ENCODE measurements around the gene RFFL. TPM values are rescaled to one million over a fixed set of nuclear protein-coding genes. Genes with fewer than 3 reads are reported as not detected.

The RFFL gene
- polyA plus RNA-seq, 1 donor from 2014 or later: 6.6 TPM

- no peak overlapping the region for H3K4me3 ChIP-seq (ENCODE audit: low read length)
Observed at GRCh38 chr17:35082073-35082657, 18.7 kb upstream of the RFFL start.

DNA sequence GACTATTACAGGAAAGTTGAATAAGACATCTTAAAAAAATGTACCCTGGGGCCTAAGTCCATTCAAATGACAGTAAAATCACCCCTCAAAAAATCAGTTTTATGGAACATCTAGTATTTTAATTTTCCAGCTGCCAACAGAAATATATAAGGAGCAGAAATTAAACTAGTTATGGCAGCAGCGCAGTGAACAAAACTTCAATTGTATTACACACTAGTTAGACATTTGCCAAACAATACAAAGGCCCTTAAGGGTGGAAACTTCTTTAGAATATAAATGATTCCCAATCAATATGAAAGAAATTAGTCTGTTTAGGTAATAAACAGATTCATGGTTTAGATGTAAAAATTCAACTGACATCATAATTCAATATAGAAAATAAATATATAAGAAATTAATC is 18.1 kb upstream of the RFFL start:
- Histone ChIP-seq H3K4me2 (ENCODE audit: low read length) (no peak overlapping the region), H3K9ac (ENCODE audit: low read length) (no peak overlapping the region), H4K20me1 (ENCODE audit: insufficient read depth) (no peaks in the 10 kb centered on the region), H3K36me3 (ENCODE audit: insufficient read depth, low read length) (no peaks in the 10 kb centered on the region), H3K79me2 (replicated peaks; ENCODE audit: insufficient read depth, low read length) (peaks cover 8% of the 10 kb centered on the region), H3K9me3 (ENCODE audit: low read length) (no peaks in the 10 kb centered on the region), H3K27ac (ENCODE audit: low read length) (no peak overlapping the region), H3F3A (ENCODE audit: insufficient read depth, low read length, poor library complexity, severe bottlenecking) (no peaks in the 10 kb centered on the region), H3K9me2 (ENCODE audit: insufficient read depth, low read length) (no peaks in the 10 kb centered on the region), H3K27me3 (ENCODE audit: insufficient read depth, low read depth, low read length) (no peaks in the 10 kb centered on the region), H2AFZ (ENCODE audit: low read depth, low read length) (no peak overlapping the region), H3K4me3 (ENCODE audit: low read length) (no peak overlapping the region)
- no peak for TF ChIP-seq POLR2AphosphoS5 (IDR thresholded peaks at IDR 0.05)
- no peak for TF ChIP-seq TAF1 (IDR thresholded peaks at IDR 0.05; ENCODE audit: low read depth)
- TF ChIP-seq SMC3 (conservative IDR thresholded peaks at IDR 0.05; ENCODE audit: poor library complexity): no peak
- no peak for TF ChIP-seq EP300 (conservative IDR thresholded peaks at IDR 0.05; ENCODE audit: poor library complexity, severe bottlenecking)
- TF ChIP-seq RAD21 (conservative IDR thresholded peaks at IDR 0.05): no peak
- TF ChIP-seq, protein P1, sequence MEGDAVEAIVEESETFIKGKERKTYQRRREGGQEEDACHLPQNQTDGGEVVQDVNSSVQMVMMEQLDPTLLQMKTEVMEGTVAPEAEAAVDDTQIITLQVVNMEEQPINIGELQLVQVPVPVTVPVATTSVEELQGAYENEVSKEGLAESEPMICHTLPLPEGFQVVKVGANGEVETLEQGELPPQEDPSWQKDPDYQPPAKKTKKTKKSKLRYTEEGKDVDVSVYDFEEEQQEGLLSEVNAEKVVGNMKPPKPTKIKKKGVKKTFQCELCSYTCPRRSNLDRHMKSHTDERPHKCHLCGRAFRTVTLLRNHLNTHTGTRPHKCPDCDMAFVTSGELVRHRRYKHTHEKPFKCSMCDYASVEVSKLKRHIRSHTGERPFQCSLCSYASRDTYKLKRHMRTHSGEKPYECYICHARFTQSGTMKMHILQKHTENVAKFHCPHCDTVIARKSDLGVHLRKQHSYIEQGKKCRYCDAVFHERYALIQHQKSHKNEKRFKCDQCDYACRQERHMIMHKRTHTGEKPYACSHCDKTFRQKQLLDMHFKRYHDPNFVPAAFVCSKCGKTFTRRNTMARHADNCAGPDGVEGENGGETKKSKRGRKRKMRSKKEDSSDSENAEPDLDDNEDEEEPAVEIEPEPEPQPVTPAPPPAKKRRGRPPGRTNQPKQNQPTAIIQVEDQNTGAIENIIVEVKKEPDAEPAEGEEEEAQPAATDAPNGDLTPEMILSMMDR (IDR thresholded peaks at IDR 0.05; ENCODE audit: poor library complexity, severe bottlenecking): no peak
- TF ChIP-seq, protein P2, sequence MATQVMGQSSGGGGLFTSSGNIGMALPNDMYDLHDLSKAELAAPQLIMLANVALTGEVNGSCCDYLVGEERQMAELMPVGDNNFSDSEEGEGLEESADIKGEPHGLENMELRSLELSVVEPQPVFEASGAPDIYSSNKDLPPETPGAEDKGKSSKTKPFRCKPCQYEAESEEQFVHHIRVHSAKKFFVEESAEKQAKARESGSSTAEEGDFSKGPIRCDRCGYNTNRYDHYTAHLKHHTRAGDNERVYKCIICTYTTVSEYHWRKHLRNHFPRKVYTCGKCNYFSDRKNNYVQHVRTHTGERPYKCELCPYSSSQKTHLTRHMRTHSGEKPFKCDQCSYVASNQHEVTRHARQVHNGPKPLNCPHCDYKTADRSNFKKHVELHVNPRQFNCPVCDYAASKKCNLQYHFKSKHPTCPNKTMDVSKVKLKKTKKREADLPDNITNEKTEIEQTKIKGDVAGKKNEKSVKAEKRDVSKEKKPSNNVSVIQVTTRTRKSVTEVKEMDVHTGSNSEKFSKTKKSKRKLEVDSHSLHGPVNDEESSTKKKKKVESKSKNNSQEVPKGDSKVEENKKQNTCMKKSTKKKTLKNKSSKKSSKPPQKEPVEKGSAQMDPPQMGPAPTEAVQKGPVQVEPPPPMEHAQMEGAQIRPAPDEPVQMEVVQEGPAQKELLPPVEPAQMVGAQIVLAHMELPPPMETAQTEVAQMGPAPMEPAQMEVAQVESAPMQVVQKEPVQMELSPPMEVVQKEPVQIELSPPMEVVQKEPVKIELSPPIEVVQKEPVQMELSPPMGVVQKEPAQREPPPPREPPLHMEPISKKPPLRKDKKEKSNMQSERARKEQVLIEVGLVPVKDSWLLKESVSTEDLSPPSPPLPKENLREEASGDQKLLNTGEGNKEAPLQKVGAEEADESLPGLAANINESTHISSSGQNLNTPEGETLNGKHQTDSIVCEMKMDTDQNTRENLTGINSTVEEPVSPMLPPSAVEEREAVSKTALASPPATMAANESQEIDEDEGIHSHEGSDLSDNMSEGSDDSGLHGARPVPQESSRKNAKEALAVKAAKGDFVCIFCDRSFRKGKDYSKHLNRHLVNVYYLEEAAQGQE (IDR thresholded peaks at IDR 0.05; ENCODE audit: borderline replicate concordance): no peak
- no peak for TF ChIP-seq MXI1 (conservative IDR thresholded peaks at IDR 0.05; ENCODE audit: poor library complexity, severe bottlenecking)
- no peak for TF ChIP-seq EZH2 (IDR thresholded peaks at IDR 0.05; ENCODE audit: borderline replicate concordance, insufficient read depth, low read length, poor library complexity, severe bottlenecking)

More at GRCh38 chr17:35082073-35082657, 18.7 kb upstream of the RFFL start:
- Histone ChIP-seq H4K20me1 (ENCODE audit: insufficient read depth) (no peaks in the 10 kb centered on the region), H3K27me3 (ENCODE audit: insufficient read depth, low read depth, low read length) (no peaks in the 10 kb centered on the region), H3K9ac (ENCODE audit: low read length) (no peak overlapping the region), H3K27ac (ENCODE audit: low read length) (no peak overlapping the region), H3K36me3 (ENCODE audit: insufficient read depth, low read length) (no peaks in the 10 kb centered on the region), H3K9me3 (ENCODE audit: low read length) (no peaks in the 10 kb centered on the region), H2AFZ (ENCODE audit: low read depth, low read length) (no peak overlapping the region), H3K4me2 (ENCODE audit: low read length) (no peak overlapping the region), H3F3A (ENCODE audit: insufficient read depth, low read length, poor library complexity, severe bottlenecking) (no peaks in the 10 kb centered on the region), H3K9me2 (ENCODE audit: insufficient read depth, low read length) (no peaks in the 10 kb centered on the region), H3K79me2 (replicated peaks; ENCODE audit: insufficient read depth, low read length) (peaks cover 14% of the 10 kb centered on the region)
- no peak for TF ChIP-seq TAF1 (IDR thresholded peaks at IDR 0.05; ENCODE audit: low read depth)
- TF ChIP-seq SMC3 (conservative IDR thresholded peaks at IDR 0.05; ENCODE audit: poor library complexity): no peak
- TF ChIP-seq, protein P1 (IDR thresholded peaks at IDR 0.05; ENCODE audit: poor library complexity, severe bottlenecking): no peak
- no peak for TF ChIP-seq POLR2AphosphoS5 (IDR thresholded peaks at IDR 0.05)
- TF ChIP-seq EP300 (conservative IDR thresholded peaks at IDR 0.05; ENCODE audit: poor library complexity, severe bottlenecking): no peak
- TF ChIP-seq, protein P2 (IDR thresholded peaks at IDR 0.05; ENCODE audit: borderline replicate concordance): no peak
- TF ChIP-seq RAD21 (conservative IDR thresholded peaks at IDR 0.05): no peak
- TF ChIP-seq MXI1 (conservative IDR thresholded peaks at IDR 0.05; ENCODE audit: poor library complexity, severe bottlenecking): no peak
- TF ChIP-seq EZH2 (IDR thresholded peaks at IDR 0.05; ENCODE audit: borderline replicate concordance, insufficient read depth, low read length, poor library complexity, severe bottlenecking): no peak

All from neural cell (in vitro differentiated cells).